Fibroblast of skin of right biceps (primary cell): ENCODE measurements around the gene TMEM97.

Source experiments
- DNase-seq: peaks from one replicate; pipeline ENCODE4 v3.0.0-alpha.2; 2013

The TMEM97 gene

GRCh38 chr17:28317099-28317965 lies 1.7 kb upstream of the TMEM97 start:
- no peak for DNase-seq

GRCh38 chr17:28317966-28318758 lies 838 bp upstream of the TMEM97 start:
- no peak for DNase-seq

- DNase-seq = no peak
Measured at GRCh38 chr17:28319598-28319935, 567 bp downstream of the TMEM97 start.

GRCh38 chr17:28320215-28321061 lies 1.4 kb downstream of the TMEM97 start:
- no peak for DNase-seq

- no peak for DNase-seq
Measured at GRCh38 chr17:28324267-28324745, 5.3 kb downstream of the TMEM97 start.

- no peak for DNase-seq
Measured at GRCh38 chr17:28324781-28325180, 5.8 kb downstream of the TMEM97 start.

- no peak for DNase-seq
Measured at GRCh38 chr17:28325211-28325610, 6.2 kb downstream of the TMEM97 start.

GRCh38 chr17:28326114-28326513 lies 7.1 kb downstream of the TMEM97 start:
- no peak for DNase-seq

- DNase-seq = no peak
Measured at GRCh38 chr17:28327031-28327607, 8.1 kb downstream of the TMEM97 start.

- no peak for DNase-seq
Measured at GRCh38 chr17:28327709-28328108, 8.7 kb downstream of the TMEM97 start.

GRCh38 chr17:28328325-28328724 lies 9.3 kb downstream of the TMEM97 start:
- DNase-seq = no peak

- DNase-seq = no peak
Measured at GRCh38 chr17:28330671-28331070, 11.7 kb downstream of the TMEM97 start.

- DNase-seq = no peak
Measured at GRCh38 chr17:28331891-28332420, 13.0 kb downstream of the TMEM97 start.

GRCh38 chr17:28333083-28333746 lies 14.2 kb downstream of the TMEM97 start:
- no peak for DNase-seq

- DNase-seq = no peak
Measured at GRCh38 chr17:28334171-28334570, 15.2 kb downstream of the TMEM97 start.

- DNase-seq = no peak
Measured at GRCh38 chr17:28334666-28335200, 15.7 kb downstream of the TMEM97 start.

- peak; percentile 100 for DNase-seq
Measured at GRCh38 chr17:28335201-28335958, 16.4 kb downstream of the TMEM97 start, which contains the start of the genes IFT20 and TNFAIP1. Gene IFT20, minus strand, starts transcription at chr17:28335472. Its CDS starts 3,487 bp downstream, at chr17:28331985. Gene TNFAIP1, plus strand, starts transcription at chr17:28335761. Its CDS starts 3,761 bp downstream, at chr17:28339522.

GRCh38 chr17:28335959-28336871 lies 17.2 kb downstream of the TMEM97 start:
- peak; percentile 90 for DNase-seq

- peak; percentile 78 for DNase-seq
Measured at GRCh38 chr17:28338056-28338768, 19.2 kb downstream of the TMEM97 start.
